Suprapubic skin (tissue), 4 donors: Measurements from ENCODE around the gene CABP1. TPM values are rescaled to one million over a fixed set of nuclear protein-coding genes. Genes with fewer than 3 reads are reported as not detected.

Experiments
- DNase-seq, 2 donors: peaks; one replicate each; pipeline ENCODE4 v3.0.0-alpha.2; 2019; ENCODE audit warnings: low spot score in 2 of 2
- H3K27ac ChIP-seq: fragments of 200-600 bp; sonication (generic); one replicate; pipeline ENCODE4 v1.5.1; 2019
- H3K27me3 ChIP-seq: fragments of 200-600 bp; sonication (generic); one replicate; pipeline ENCODE4 v1.5.1; 2019
- H3K36me3 ChIP-seq: fragments of 200-600 bp; sonication (generic); one replicate; pipeline ENCODE4 v1.5.1; 2019
- H3K4me1 ChIP-seq: fragments of 200-600 bp; sonication (generic); one replicate; pipeline ENCODE4 v1.5.1; 2019
- H3K4me3 ChIP-seq: fragments of 200-600 bp; sonication (generic); one replicate; pipeline ENCODE4 v1.5.1; 2019; ENCODE audit warnings: mild to moderate bottlenecking
- H3K9me3 ChIP-seq: fragments of 200-600 bp; sonication (generic); one replicate; pipeline ENCODE4 v1.5.1; 2019
- EP300 ChIP-seq: sonication (generic); formaldehyde crosslinking; IDR thresholded peaks from one replicate; pipeline ENCODE4 v1.6.1; 2017; ENCODE audit warnings: antibody characterized with exemption
- POLR2A ChIP-seq, 2 donors: fragments of 450-650 bp; IDR thresholded peaks; one replicate each; pipeline ENCODE4 v1.6.1; 2017; ENCODE audit warnings: antibody characterized with exemption in 2 of 2, mild to moderate bottlenecking in 2 of 2, moderate library complexity in 2 of 2
- POLR2AphosphoS5 ChIP-seq, 3 donors: sonication (generic); formaldehyde crosslinking; IDR thresholded peaks; one replicate each; pipeline ENCODE4 v1.6.1; 2017; ENCODE audit warnings: antibody characterized with exemption in 3 of 3
- WGBS: methylation state at CpG from one replicate; pipeline ENCODE4 v1.1.5; 2018; 5-methylcytosine and 5-hydroxymethylcytosine counted together
- total RNA-seq, 4 donors: library from RNA; depleted of rRNA; stranded (reverse); fragments of >200 nt; gene quantifications; one replicate each; pipeline ENCODE4 v1.1.0, GENCODE V29; 2016
- TF ChIP-seq, protein P1 (sequence below), 2 donors: fragments of 200-600 bp in 1 of 2; fragments of 450-650 bp in 1 of 2; sonication (generic) in 1 of 2; IDR thresholded peaks; one replicate each; pipeline ENCODE4 v1.5.1; 2016 to 2019; ENCODE audit warnings: antibody characterized with exemption in 2 of 2, mild to moderate bottlenecking in 1 of 2, moderate library complexity in 1 of 2

The CABP1 gene
- total RNA-seq, 4 donors from 2014 or later = 0.19 to 0.56 (median 0.47) TPM; not detected in 1

DNA sequence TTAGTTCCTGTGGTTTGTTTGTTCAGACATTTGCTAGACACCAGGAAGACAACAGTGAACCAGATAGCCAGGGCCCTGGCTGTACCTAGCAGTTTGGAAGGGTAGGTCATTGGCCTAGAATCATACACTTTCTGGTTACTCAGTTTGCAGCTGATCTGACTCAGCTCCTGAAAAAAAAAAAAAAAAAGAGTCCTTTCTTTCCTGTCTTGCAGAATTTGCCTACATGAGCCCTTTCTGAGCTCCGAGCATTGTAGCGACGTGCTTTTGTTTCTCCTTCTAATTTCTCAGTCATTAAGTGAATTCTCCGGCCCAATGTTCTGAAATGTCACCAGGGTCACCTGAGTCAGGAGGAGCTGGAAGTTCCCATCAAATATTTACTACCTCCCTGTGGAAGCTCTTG is 2.4 kb downstream of the CABP1 start:
- Histone ChIP-seq H3K27ac (no peak overlapping the region), H3K9me3 (no peaks in the 10 kb centered on the region), H3K4me1 (peaks cover 15% of the 10 kb centered on the region), H3K36me3 (no peaks in the 10 kb centered on the region), H3K4me3 (no peak overlapping the region), H3K27me3 (peaks cover 78% of the 10 kb centered on the region)
- no peak for DNase-seq
- WGBS = 91% methylated on average over 4 of the region's 4 CpGs
- no peak for TF ChIP-seq POLR2A (IDR thresholded peaks at IDR 0.05)
- TF ChIP-seq POLR2AphosphoS5 (IDR thresholded peaks at IDR 0.05) = no peak
- TF ChIP-seq EP300 = no peak
- TF ChIP-seq, protein P1, sequence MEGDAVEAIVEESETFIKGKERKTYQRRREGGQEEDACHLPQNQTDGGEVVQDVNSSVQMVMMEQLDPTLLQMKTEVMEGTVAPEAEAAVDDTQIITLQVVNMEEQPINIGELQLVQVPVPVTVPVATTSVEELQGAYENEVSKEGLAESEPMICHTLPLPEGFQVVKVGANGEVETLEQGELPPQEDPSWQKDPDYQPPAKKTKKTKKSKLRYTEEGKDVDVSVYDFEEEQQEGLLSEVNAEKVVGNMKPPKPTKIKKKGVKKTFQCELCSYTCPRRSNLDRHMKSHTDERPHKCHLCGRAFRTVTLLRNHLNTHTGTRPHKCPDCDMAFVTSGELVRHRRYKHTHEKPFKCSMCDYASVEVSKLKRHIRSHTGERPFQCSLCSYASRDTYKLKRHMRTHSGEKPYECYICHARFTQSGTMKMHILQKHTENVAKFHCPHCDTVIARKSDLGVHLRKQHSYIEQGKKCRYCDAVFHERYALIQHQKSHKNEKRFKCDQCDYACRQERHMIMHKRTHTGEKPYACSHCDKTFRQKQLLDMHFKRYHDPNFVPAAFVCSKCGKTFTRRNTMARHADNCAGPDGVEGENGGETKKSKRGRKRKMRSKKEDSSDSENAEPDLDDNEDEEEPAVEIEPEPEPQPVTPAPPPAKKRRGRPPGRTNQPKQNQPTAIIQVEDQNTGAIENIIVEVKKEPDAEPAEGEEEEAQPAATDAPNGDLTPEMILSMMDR (IDR thresholded peaks at IDR 0.05) = no peak

DNA sequence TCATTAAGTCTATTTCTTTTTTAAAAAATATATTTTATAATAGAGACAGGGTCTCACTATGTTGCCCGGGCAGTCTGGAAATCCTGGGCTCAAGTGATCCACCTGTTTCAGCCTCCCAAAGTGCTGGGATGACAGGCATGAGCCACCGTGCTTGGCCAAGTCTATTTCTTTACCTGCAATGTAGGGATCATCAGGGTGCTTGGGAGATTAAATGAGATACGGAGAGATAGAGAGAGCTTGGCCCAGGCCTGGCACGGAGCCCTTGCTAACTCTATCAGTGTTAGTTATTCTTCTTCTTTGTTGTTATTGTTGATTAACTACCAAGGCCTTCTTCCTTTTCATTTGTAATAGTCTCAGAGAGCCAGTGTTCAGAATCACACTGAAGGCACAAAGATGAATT is 3.1 kb downstream of the CABP1 start:
- H3K4me3 ChIP-seq = no peak overlapping the region
- H3K36me3 ChIP-seq = no peaks in the 10 kb centered on the region
- 86% methylated on average over 4 of the region's 4 CpGs for WGBS
- H3K9me3 ChIP-seq = no peaks in the 10 kb centered on the region
- peaks cover 76% of the 10 kb centered on the region for H3K27me3 ChIP-seq
- H3K4me1 ChIP-seq = peaks cover 15% of the 10 kb centered on the region
- DNase-seq = no peak
- TF ChIP-seq, protein P1 (IDR thresholded peaks at IDR 0.05) = no peak
- TF ChIP-seq POLR2AphosphoS5 (IDR thresholded peaks at IDR 0.05) (no peak), POLR2A (IDR thresholded peaks at IDR 0.05) (no peak), EP300 (no peak)
- H3K27ac ChIP-seq = no peak overlapping the region

- TF ChIP-seq EP300 = no peak
- TF ChIP-seq, protein P1 (IDR thresholded peaks at IDR 0.05) = no peak
- no peak for TF ChIP-seq POLR2AphosphoS5 (IDR thresholded peaks at IDR 0.05)
- no peak for TF ChIP-seq POLR2A (IDR thresholded peaks at IDR 0.05)
- no peak for DNase-seq
- H3K36me3 ChIP-seq = no peaks in the 10 kb centered on the region
- 68% methylated on average over 6 of the region's 6 CpGs for WGBS
- peaks cover 22% of the 10 kb centered on the region for H3K4me1 ChIP-seq
- no peaks in the 10 kb centered on the region for H3K9me3 ChIP-seq
- peaks cover 70% of the 10 kb centered on the region for H3K27me3 ChIP-seq
- H3K4me3 ChIP-seq = no peak overlapping the region
- H3K27ac ChIP-seq = no peak overlapping the region
Observed at GRCh38 chr12:120646044-120646443, 5.6 kb downstream of the CABP1 start.

- H3K36me3 ChIP-seq = no peaks in the 10 kb centered on the region
Observed at GRCh38 chr12:120647375-120647755, 6.9 kb downstream of the CABP1 start.

GRCh38 chr12:120649442-120650232 is 9.2 kb downstream of the CABP1 start:
- H3K27me3 ChIP-seq = peaks cover 34% of the 10 kb centered on the region
- H3K9me3 ChIP-seq = no peaks in the 10 kb centered on the region
- H3K36me3 ChIP-seq = no peaks in the 10 kb centered on the region
- peak overlapping the region; percentile 28 for H3K4me3 ChIP-seq
- H3K4me1 ChIP-seq = peaks cover 15% of the 10 kb centered on the region
- DNase-seq = no peak
- WGBS = 4% methylated on average over 29 of the region's 33 CpGs
- TF ChIP-seq, protein P1 (IDR thresholded peaks at IDR 0.05) = no peak
- H3K27ac ChIP-seq = no peak overlapping the region

More at GRCh38 chr12:120647375-120647755, 6.9 kb downstream of the CABP1 start:
- DNase-seq = no peak
- TF ChIP-seq, protein P1 (IDR thresholded peaks at IDR 0.05) = no peak
- TF ChIP-seq EP300 (no peak), POLR2AphosphoS5 (IDR thresholded peaks at IDR 0.05) (no peak), POLR2A (IDR thresholded peaks at IDR 0.05) (no peak)
- WGBS = 82% methylated on average over 13 of the region's 13 CpGs
- H3K27me3 ChIP-seq = peaks cover 56% of the 10 kb centered on the region
- H3K4me3 ChIP-seq = no peak overlapping the region
- H3K4me1 ChIP-seq = peaks cover 15% of the 10 kb centered on the region
- H3K27ac ChIP-seq = no peak overlapping the region
- no peaks in the 10 kb centered on the region for H3K9me3 ChIP-seq
